Thyroid gland (tissue), 4 donors: Measurements from ENCODE around the gene GFER. TPM values are rescaled to one million over a fixed set of nuclear protein-coding genes. Genes with fewer than 3 reads are reported as not detected.

Experiments used
- DNase-seq, 2 donors: peaks; one replicate each; pipeline ENCODE4 v3.0.0-alpha.2; 2019
- H3K27ac ChIP-seq, 3 donors: fragments of 200-600 bp; sonication (generic); 1 replicate in 2 of 3; 2 replicates in 1 of 3; pipeline ENCODE4 v1.5.1; 2016 to 2019; ENCODE audit warnings: mild to moderate bottlenecking in 1 of 3, moderate library complexity in 1 of 3
- H3K27me3 ChIP-seq: fragments of 200-600 bp; sonication (generic); one replicate; pipeline ENCODE4 v1.5.1; 2019
- H3K36me3 ChIP-seq, 2 donors: fragments of 200-600 bp; sonication (generic); one replicate each; pipeline ENCODE4 v1.5.1; 2016 to 2019
- H3K4me1 ChIP-seq, 2 donors: fragments of 200-600 bp; sonication (generic); one replicate each; pipeline ENCODE4 v1.5.1; 2017 to 2019
- H3K4me3 ChIP-seq, 3 donors: fragments of 200-600 bp; sonication (generic); replicated peaks in 1 of 3; 1 replicate in 2 of 3; 2 replicates in 1 of 3; pipeline ENCODE4 v1.5.1; 2016; ENCODE audit warnings: mild to moderate bottlenecking in 1 of 3
- H3K9me3 ChIP-seq: fragments of 200-600 bp; sonication (generic); one replicate; pipeline ENCODE4 v1.5.1; 2017
- POLR2A ChIP-seq, 2 donors: fragments of 450-650 bp; IDR thresholded peaks; one replicate each; pipeline ENCODE4 v1.6.1; 2017; ENCODE audit warnings: antibody characterized with exemption in 2 of 2, mild to moderate bottlenecking in 2 of 2, moderate library complexity in 1 of 2
- whole genome bisulfite sequencing, 2 donors: methylation state at CpG; one replicate each; pipeline ENCODE4 v1.1.5; 2017; 5-methylcytosine and 5-hydroxymethylcytosine counted together
- intact Hi-C: fragments of 100-400 bp; cut with DNase I; formaldehyde crosslinking; loops from one replicate; pipeline ENCODE4 v1.15.1; 2023
- total RNA-seq, 4 donors: library from RNA; depleted of rRNA; stranded (reverse); fragments of >200 nt; gene quantifications; one replicate each; pipeline ENCODE4 v1.2.3, GENCODE V29; 2016
- TF ChIP-seq, protein P1 (sequence below), 6 experiments: fragments of 200-600 bp in 3 of 6; fragments of 450-650 bp in 3 of 6; sonication (generic) in 3 of 6; IDR thresholded peaks; one replicate each; pipeline ENCODE4 v1.5.1; 2016 to 2019; ENCODE audit warnings: antibody characterized with exemption in 6 of 6, mild to moderate bottlenecking in 2 of 6, inconsistent platforms in 1 of 6, moderate library complexity in 1 of 6

The GFER gene
- total RNA-seq, 4 donors from 2014 or later = 7.8 to 37.2 (median 22.3) TPM

DNA sequence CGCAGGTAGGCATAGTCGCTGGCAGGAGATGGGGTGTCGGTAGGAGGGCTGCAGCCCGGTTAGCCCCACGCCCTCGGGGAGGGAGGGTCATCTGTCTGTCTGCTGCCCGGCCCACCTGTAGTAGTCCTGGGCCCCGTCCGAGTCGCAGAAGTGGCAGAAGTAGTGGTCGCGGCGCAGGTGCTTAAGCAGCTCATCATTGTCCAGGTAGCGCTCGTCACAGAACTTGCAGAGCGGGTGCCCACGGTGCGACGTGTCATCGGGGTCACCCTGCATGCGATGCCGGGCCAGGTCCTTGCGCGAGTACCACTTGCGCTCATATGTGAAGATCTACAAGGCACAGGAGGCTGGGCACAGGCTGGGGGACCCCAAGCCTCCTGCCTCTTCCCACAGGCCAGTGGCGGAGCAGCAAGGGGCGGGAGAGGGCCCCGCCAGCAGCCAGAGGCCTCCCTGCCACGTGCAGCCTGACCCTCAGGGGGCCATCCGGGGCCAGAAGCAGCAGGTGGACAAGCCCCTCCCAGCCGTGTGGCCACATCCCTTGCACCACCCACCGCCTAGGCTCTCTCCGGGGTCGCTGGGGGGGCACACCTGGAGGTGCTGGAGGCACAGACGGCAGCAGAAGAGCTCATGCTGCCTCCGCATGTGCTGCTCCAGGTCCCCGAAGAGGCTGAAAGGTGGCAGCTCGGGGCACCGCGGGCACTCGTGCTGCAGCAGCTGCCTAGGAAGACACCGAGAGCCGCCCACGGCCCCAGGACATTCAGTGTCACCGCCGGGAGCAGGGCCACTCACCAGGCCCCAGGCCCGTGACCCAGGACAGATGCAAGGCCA is 18.6 kb downstream of the GFER start:
- H3K4me3 ChIP-seq = no peak overlapping the region
- 93 to 98% methylated on average over 9 to 29 of the region's 47 CpGs for WGBS, 2 donors
- TF ChIP-seq POLR2A (IDR thresholded peaks at IDR 0.05) = no peak
- TF ChIP-seq, protein P1, sequence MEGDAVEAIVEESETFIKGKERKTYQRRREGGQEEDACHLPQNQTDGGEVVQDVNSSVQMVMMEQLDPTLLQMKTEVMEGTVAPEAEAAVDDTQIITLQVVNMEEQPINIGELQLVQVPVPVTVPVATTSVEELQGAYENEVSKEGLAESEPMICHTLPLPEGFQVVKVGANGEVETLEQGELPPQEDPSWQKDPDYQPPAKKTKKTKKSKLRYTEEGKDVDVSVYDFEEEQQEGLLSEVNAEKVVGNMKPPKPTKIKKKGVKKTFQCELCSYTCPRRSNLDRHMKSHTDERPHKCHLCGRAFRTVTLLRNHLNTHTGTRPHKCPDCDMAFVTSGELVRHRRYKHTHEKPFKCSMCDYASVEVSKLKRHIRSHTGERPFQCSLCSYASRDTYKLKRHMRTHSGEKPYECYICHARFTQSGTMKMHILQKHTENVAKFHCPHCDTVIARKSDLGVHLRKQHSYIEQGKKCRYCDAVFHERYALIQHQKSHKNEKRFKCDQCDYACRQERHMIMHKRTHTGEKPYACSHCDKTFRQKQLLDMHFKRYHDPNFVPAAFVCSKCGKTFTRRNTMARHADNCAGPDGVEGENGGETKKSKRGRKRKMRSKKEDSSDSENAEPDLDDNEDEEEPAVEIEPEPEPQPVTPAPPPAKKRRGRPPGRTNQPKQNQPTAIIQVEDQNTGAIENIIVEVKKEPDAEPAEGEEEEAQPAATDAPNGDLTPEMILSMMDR (IDR thresholded peaks at IDR 0.05) = no peak
- peaks cover 8 to 29% of the 10 kb centered on the region in 2 donors for H3K4me1 ChIP-seq
- DNase-seq = no peak
- H3K27me3 ChIP-seq = no peaks in the 10 kb centered on the region
- H3K9me3 ChIP-seq = no peaks in the 10 kb centered on the region
- H3K36me3 ChIP-seq = peaks cover 51 to 54% of the 10 kb centered on the region in 2 donors
- H3K27ac ChIP-seq = no peak overlapping the region
- intact Hi-C loops = no loop called here

GRCh38 chr16:2003231-2003826 is 19.3 kb downstream of the GFER start:
- WGBS, 2 donors = 68 to 83% methylated on average over 5 to 8 of the region's 8 CpGs
- no peaks in the 10 kb centered on the region for H3K27me3 ChIP-seq
- peaks cover 15 to 36% of the 10 kb centered on the region in 2 donors for H3K4me1 ChIP-seq
- no peak overlapping the region for H3K4me3 ChIP-seq
- no peaks in the 10 kb centered on the region for H3K9me3 ChIP-seq
- intact Hi-C loops = no loop called here
- no peak overlapping the region for H3K27ac ChIP-seq
- DNase-seq = no peak
- peaks cover 45 to 47% of the 10 kb centered on the region in 2 donors for H3K36me3 ChIP-seq
- no peak for TF ChIP-seq POLR2A (IDR thresholded peaks at IDR 0.05)
- TF ChIP-seq, protein P1 (IDR thresholded peaks at IDR 0.05) = no peak

- TF ChIP-seq POLR2A (IDR thresholded peaks at IDR 0.05) = no peak
- TF ChIP-seq, protein P1 (IDR thresholded peaks at IDR 0.05) = peak; percentile 73 to 95 (median 90)
- intact Hi-C loops = no loop called here
- Histone ChIP-seq H3K4me3 (no peak overlapping the region), H3K36me3 (peaks cover 38 to 40% of the 10 kb centered on the region in 2 donors), H3K27ac (no peak overlapping the region), H3K9me3 (no peaks in the 10 kb centered on the region), H3K4me1 (peaks cover 21 to 43% of the 10 kb centered on the region in 2 donors), H3K27me3 (no peaks in the 10 kb centered on the region)
- 26 to 53% methylated on average over 16 to 28 of the region's 36 CpGs for WGBS, 2 donors
- DNase-seq = peak; percentile 88 to 90
Observed at GRCh38 chr16:2003827-2004641, 20.0 kb downstream of the GFER start.

DNA sequence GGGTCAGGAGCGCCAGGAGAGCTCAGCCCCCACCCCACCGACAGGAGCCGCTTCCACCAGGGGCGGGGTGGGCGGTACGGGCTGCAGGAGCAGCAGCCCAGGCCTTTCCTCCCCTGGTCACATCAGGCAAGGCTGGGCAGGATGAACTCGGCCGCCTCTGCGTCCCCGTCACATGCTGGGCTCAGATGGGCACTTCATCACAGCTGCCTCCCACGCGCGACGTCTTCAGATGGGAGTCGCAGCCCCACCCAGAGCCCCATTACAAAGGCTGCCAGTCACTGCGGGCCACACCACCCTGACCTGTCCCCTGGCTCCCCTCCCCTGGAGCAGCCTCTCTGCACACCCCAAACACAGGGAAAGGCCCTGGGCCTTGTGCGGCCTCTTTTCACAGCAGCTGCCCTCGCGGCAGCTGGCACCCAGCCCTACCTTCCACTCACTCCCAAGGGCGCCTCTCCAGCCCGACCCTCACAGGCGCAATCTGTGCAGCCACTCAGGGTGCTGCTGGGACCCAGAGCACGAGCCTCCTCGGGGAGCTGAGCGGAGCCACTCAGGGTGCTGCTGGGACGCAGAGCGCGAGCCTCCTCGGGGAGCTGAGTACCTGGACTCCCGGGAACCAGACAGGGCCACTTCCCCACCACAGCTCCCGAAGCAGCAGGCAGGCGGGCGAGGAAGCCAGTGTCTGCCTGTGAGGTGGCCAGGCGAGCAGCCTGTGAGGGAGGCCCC is 21.0 kb downstream of the GFER start:
- no peaks in the 10 kb centered on the region for H3K9me3 ChIP-seq
- H3K27me3 ChIP-seq = no peaks in the 10 kb centered on the region
- peaks cover 29 to 31% of the 10 kb centered on the region in 2 donors for H3K36me3 ChIP-seq
- H3K4me3 ChIP-seq = no peak overlapping the region
- H3K4me1 ChIP-seq = peaks cover 21 to 43% of the 10 kb centered on the region in 2 donors
- intact Hi-C loops = no loop called here
- WGBS, 2 donors = 80 to 86% methylated on average over 16 to 25 of the region's 34 CpGs
- TF ChIP-seq, protein P1 (IDR thresholded peaks at IDR 0.05) = no peak
- TF ChIP-seq POLR2A (IDR thresholded peaks at IDR 0.05) = no peak
- H3K27ac ChIP-seq = no peak overlapping the region
- DNase-seq = peak in 1 of 2 donors; percentile 29
